ENCODE results near the gene SPINDOC. TPM values are rescaled to one million over a fixed set of nuclear protein-coding genes. Genes with fewer than 3 reads are reported as not detected.

Gene SPINDOC
- total RNA-seq, 1 experiment from 2014 or later: 49.7 TPM

DNA sequence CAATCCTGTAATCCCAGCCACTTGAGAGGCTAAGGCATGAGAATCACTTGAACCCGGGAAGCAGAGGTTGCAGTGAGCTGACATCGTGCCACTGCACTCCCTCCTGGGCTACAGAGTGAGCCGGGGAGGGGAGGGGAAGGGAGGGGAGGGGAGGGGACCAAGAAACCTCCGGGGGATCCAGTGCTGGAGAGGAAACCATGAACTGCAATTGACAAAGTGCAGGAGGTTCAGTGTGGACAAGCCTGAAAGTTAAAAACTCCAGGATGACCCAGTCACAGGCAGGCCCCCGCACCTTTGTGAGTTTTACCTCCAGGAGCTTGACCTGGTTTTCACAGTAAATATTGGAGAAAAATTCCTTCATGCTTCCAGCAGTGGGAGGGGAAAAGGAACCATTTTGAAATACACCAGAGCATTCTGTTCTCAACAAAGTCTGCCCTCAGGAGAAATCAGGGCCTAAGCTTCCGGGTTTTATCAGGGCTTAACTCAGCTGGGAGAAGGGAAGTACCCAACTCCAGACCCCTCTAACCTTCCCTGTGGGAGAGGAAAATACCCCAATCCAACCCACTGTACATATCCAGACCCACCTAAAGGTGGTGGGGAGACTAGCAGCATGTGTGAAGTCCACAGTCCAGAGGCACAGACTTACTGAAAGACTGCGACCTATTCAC lies 29.2 kb upstream of the SPINDOC start:
- ChIA-PET CTCF (no interaction called here), POLR2A (ENCODE audit: unreplicated experiment) (no interaction called here)
- BruUV-seq (replicated peaks): no TSS peak

DNA sequence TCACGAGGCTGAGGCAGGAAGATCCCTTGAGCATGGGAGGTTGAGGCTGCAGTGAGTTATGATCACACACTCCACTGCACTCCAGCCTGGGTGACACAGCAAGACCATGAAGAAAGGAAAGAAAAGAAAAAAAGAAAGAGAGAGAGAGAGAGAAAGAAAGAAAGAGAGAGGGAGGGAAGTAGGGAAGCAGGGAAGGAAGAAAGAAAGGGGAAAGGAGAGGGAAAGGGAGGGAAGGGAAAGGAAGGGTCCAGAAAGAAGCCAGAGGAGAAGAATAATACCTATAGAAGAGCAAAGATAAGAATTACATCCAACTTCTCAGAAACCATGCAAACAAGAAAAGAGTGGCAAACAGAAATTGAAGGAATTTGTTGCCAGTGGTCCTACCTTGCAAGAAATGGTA lies 27.4 kb upstream of the SPINDOC start:
- Histone ChIP-seq H3K27ac (no peak overlapping the region), H3F3A (ENCODE audit: insufficient read depth, low read depth) (no peaks in the 10 kb centered on the region), H3K9me2 (ENCODE audit: insufficient read depth) (no peaks in the 10 kb centered on the region), H3K36me3 (ENCODE audit: low read depth) (no peaks in the 10 kb centered on the region), H3K4me1 (replicated peaks; ENCODE audit: insufficient read depth) (no peaks in the 10 kb centered on the region), H4K20me1 (ENCODE audit: insufficient read depth) (no peaks in the 10 kb centered on the region), H3K4me3 (no peak overlapping the region), H3K4me2 (no peak overlapping the region), H3K9me3 (ENCODE audit: insufficient read depth, low read depth) (0 out of 2 replicates have a peak, but pooled peaks cover 7% of the 10 kb centered on the region), H3K79me2 (ENCODE audit: low read depth) (no peaks in the 10 kb centered on the region), H3K27me3 (ENCODE audit: insufficient read depth, low read depth) (no peaks in the 10 kb centered on the region), H2AFZ (no peak overlapping the region)
- intact Hi-C loops (cut with micrococcal nuclease; ENCODE audit: unreplicated experiment): no loop called here
- DNase-seq: no peak
- ChIA-PET POLR2A (ENCODE audit: unreplicated experiment) (no interaction called here), CTCF (no interaction called here)
- TF ChIP-seq EZH2 (IDR thresholded peaks at IDR 0.05; ENCODE audit: low read depth): no peak
- TF ChIP-seq, protein P1, sequence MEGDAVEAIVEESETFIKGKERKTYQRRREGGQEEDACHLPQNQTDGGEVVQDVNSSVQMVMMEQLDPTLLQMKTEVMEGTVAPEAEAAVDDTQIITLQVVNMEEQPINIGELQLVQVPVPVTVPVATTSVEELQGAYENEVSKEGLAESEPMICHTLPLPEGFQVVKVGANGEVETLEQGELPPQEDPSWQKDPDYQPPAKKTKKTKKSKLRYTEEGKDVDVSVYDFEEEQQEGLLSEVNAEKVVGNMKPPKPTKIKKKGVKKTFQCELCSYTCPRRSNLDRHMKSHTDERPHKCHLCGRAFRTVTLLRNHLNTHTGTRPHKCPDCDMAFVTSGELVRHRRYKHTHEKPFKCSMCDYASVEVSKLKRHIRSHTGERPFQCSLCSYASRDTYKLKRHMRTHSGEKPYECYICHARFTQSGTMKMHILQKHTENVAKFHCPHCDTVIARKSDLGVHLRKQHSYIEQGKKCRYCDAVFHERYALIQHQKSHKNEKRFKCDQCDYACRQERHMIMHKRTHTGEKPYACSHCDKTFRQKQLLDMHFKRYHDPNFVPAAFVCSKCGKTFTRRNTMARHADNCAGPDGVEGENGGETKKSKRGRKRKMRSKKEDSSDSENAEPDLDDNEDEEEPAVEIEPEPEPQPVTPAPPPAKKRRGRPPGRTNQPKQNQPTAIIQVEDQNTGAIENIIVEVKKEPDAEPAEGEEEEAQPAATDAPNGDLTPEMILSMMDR (conservative IDR thresholded peaks at IDR 0.05): no peak
- no TSS peak for BruUV-seq (replicated peaks)

More for the DNA sequence above, 29.2 kb upstream of the SPINDOC start:
- Histone ChIP-seq H3K9me2 (ENCODE audit: insufficient read depth) (no peaks in the 10 kb centered on the region), H3K4me1 (replicated peaks; ENCODE audit: insufficient read depth) (no peaks in the 10 kb centered on the region), H3K36me3 (ENCODE audit: low read depth) (no peaks in the 10 kb centered on the region), H4K20me1 (ENCODE audit: insufficient read depth) (no peaks in the 10 kb centered on the region), H3F3A (ENCODE audit: insufficient read depth, low read depth) (no peaks in the 10 kb centered on the region), H3K4me3 (no peak overlapping the region), H3K27ac (no peak overlapping the region), H3K9me3 (ENCODE audit: insufficient read depth, low read depth) (no peaks in the 10 kb centered on the region), H3K79me2 (ENCODE audit: low read depth) (no peaks in the 10 kb centered on the region), H3K4me2 (no peak overlapping the region), H2AFZ (0 out of 2 replicates have a peak overlapping the region, but pooled peaks have one; percentile 61), H3K27me3 (ENCODE audit: insufficient read depth, low read depth) (no peaks in the 10 kb centered on the region)
- TF ChIP-seq, protein P1 (conservative IDR thresholded peaks at IDR 0.05): no peak
- no peak for TF ChIP-seq EZH2 (IDR thresholded peaks at IDR 0.05; ENCODE audit: low read depth)
- no peak for DNase-seq
- intact Hi-C loops (cut with micrococcal nuclease; ENCODE audit: unreplicated experiment): no loop called here

DNA sequence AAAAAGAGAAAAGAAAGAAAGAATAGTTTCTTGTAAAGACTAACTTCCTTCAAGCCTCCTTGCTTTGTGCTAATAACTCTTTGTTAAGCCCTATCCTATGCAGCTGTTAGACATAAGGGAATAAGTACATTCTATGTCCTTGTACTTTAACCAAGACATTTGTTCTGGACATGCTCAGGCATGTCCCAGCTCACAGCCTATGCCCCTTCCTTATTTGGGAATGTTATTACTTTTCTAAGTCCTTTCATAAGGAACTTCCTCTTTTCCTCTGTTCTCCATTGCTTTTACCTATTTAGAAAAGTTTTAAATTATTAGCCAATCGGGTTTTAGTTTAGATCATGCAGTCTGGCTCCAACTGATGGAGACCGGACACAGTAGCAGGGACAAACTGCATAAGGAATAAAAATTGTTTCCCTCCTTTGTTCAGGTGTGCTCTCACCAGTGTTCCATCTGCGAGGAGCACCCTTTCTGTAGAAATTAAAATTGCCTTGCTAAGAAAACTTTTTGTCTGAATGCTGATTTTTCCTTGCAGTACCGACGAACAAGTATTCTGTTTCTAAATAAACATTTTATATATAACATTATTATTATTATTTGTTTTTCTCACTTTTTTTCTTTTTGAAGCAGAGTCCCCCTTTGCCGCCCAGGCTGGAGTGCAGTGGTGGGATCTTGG lies 21.6 kb upstream of the SPINDOC start:
- ChIA-PET CTCF (no interaction called here), POLR2A (ENCODE audit: unreplicated experiment) (interaction anchor here (0.7 kb wide), 1 partner anchor 137 kb away, joined by 3 read pairs; no protein-coding TSS in a partner anchor)
- H4K20me1 ChIP-seq (ENCODE audit: insufficient read depth): no peaks in the 10 kb centered on the region
- no peaks in the 10 kb centered on the region for H3K36me3 ChIP-seq (ENCODE audit: low read depth)
- H3K79me2 ChIP-seq (ENCODE audit: low read depth): no peaks in the 10 kb centered on the region
- no peak overlapping the region for H3K27ac ChIP-seq
- no peak overlapping the region for H3K4me3 ChIP-seq
- DNase-seq: no peak
- H3K9me3 ChIP-seq (ENCODE audit: insufficient read depth, low read depth): peaks cover 20% of the 10 kb centered on the region; the same call in 1 of the 2 replicates
- intact Hi-C loops (cut with micrococcal nuclease; ENCODE audit: unreplicated experiment): no loop called here
- no peak overlapping the region for H3K4me2 ChIP-seq
- H3F3A ChIP-seq (ENCODE audit: insufficient read depth, low read depth): peaks cover 4% of the 10 kb centered on the region; the same call in 1 of the 2 replicates
- TF ChIP-seq, protein P1 (conservative IDR thresholded peaks at IDR 0.05): no peak
- TF ChIP-seq EZH2 (IDR thresholded peaks at IDR 0.05; ENCODE audit: low read depth): no peak
- no peaks in the 10 kb centered on the region for H3K9me2 ChIP-seq (ENCODE audit: insufficient read depth)
- no TSS peak for BruUV-seq (replicated peaks)
- no peak overlapping the region for H2AFZ ChIP-seq
- no peaks in the 10 kb centered on the region for H3K4me1 ChIP-seq (replicated peaks; ENCODE audit: insufficient read depth)
- no peaks in the 10 kb centered on the region for H3K27me3 ChIP-seq (ENCODE audit: insufficient read depth, low read depth)
